ENCODE data around the gene CTDSPL.

DNA sequence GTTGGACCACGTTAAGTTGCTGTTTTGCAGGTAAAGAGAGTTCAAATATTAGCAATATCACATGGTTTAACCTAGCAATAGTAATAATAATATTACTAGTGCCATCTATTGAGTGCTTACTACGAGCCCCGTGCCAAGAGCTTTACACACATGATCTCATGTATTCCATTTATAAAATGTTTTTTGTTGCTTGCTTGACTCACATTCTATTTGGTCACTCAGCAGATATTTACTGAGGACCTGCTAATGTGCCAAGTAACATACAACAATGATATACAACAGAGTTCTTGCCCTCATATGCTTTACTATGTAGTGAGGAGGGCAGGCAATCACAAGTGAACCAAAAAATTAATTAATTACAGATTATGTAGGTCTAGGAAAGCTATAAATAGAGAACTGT is 36.7 kb downstream of the CTDSPL start:
- TF ChIP-seq, protein P1, sequence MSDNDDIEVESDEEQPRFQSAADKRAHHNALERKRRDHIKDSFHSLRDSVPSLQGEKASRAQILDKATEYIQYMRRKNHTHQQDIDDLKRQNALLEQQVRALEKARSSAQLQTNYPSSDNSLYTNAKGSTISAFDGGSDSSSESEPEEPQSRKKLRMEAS (IDR thresholded peaks at IDR 0.05), result no peak
- TF ChIP-seq TCF12 (IDR thresholded peaks at IDR 0.05; ENCODE audit: low read depth), result no peak
- TF ChIP-seq EP300 (IDR thresholded peaks at IDR 0.05; ENCODE audit: borderline replicate concordance), result no peak
- TF ChIP-seq, protein P2, sequence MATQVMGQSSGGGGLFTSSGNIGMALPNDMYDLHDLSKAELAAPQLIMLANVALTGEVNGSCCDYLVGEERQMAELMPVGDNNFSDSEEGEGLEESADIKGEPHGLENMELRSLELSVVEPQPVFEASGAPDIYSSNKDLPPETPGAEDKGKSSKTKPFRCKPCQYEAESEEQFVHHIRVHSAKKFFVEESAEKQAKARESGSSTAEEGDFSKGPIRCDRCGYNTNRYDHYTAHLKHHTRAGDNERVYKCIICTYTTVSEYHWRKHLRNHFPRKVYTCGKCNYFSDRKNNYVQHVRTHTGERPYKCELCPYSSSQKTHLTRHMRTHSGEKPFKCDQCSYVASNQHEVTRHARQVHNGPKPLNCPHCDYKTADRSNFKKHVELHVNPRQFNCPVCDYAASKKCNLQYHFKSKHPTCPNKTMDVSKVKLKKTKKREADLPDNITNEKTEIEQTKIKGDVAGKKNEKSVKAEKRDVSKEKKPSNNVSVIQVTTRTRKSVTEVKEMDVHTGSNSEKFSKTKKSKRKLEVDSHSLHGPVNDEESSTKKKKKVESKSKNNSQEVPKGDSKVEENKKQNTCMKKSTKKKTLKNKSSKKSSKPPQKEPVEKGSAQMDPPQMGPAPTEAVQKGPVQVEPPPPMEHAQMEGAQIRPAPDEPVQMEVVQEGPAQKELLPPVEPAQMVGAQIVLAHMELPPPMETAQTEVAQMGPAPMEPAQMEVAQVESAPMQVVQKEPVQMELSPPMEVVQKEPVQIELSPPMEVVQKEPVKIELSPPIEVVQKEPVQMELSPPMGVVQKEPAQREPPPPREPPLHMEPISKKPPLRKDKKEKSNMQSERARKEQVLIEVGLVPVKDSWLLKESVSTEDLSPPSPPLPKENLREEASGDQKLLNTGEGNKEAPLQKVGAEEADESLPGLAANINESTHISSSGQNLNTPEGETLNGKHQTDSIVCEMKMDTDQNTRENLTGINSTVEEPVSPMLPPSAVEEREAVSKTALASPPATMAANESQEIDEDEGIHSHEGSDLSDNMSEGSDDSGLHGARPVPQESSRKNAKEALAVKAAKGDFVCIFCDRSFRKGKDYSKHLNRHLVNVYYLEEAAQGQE (IDR thresholded peaks at IDR 0.05; ENCODE audit: low read depth), result no peak
- TF ChIP-seq RAD21 (IDR thresholded peaks at IDR 0.05; ENCODE audit: low read depth), result no peak
